Ovary (tissue), 9 donors: ENCODE measurements around the gene ADGRV1. TPM values are rescaled to one million over a fixed set of nuclear protein-coding genes. Genes with fewer than 3 reads are reported as not detected.

Source experiments
- DNase-seq, 5 donors: peaks; one replicate each; pipeline ENCODE4 v3.0.0-alpha.2; 2019 to 2020
- H3K27ac ChIP-seq, 2 donors: fragments of 200-600 bp; one replicate each; pipeline versions ENCODE4 v1.5.1 to v1.8.0; 2019 to 2022
- H3K27me3 ChIP-seq: fragments of 200-600 bp; one replicate; pipeline ENCODE4 v1.8.0; 2022
- H3K36me3 ChIP-seq: fragments of 200-600 bp; sonication (generic); one replicate; pipeline ENCODE4 v1.5.1; 2019
- H3K4me1 ChIP-seq: one replicate; pipeline ENCODE4 v1.8.1; 2013; ENCODE audit warnings: mild to moderate bottlenecking, moderate library complexity; ENCODE audit not compliant: insufficient read depth
- H3K4me3 ChIP-seq: fragments of 200-600 bp; sonication (generic); one replicate; pipeline ENCODE4 v1.5.1; 2017
- H3K9me3 ChIP-seq, 2 donors: fragments of 200-600 bp in 1 of 2; sonication (generic) in 1 of 2; one replicate each; pipeline versions ENCODE4 v1.5.1 to v1.8.1; 2013 to 2019; ENCODE audit warnings: mild to moderate bottlenecking in 1 of 2, moderate library complexity in 1 of 2
- EP300 ChIP-seq: sonication (generic); formaldehyde crosslinking; IDR thresholded peaks from one replicate; pipeline ENCODE4 v1.6.1; 2017; ENCODE audit warnings: antibody characterized with exemption
- POLR2A ChIP-seq: fragments of 450-650 bp; IDR thresholded peaks from one replicate; pipeline ENCODE4 v1.6.1; 2017; ENCODE audit warnings: antibody characterized with exemption, mild to moderate bottlenecking, moderate library complexity
- WGBS, 3 donors: extraction: QIAGEN DNeasy Blood & Tissue Kit in 1 of 3; methylation state at CpG; one replicate each; pipeline versions ENCODE4 v1.1.5 to v1.1.7; 2013 to 2017; 5-methylcytosine and 5-hydroxymethylcytosine counted together
- intact Hi-C, 4 donors: fragments of 100-400 bp; cut with DNase I; formaldehyde crosslinking; loops; one replicate each; pipeline versions ENCODE4 v1.11.0 to v1.15.1; 2022 to 2023
- polyA plus RNA-seq, 2 donors: library from polyadenylated mRNA; stranded (reverse); fragments of 200-250 nt in 1 of 2; fragments of 350-450 nt in 1 of 2; fragmentation: Illumina TruSeq in 1 of 2; extraction: RNeasy Lipid Tissue Mini Kit (QIAGEN cat#74804) in 1 of 2; gene quantifications; one replicate each; pipeline ENCODE4 v1.2.3, GENCODE V29; 2013 to 2014
- total RNA-seq, 7 donors: library from RNA; depleted of rRNA in 2 of 7; stranded (reverse); fragments of >200 nt in 2 of 7; fragmentation: NEBNext Ultra II Directional in 3 of 7; extraction: Animal tissue kit (Norgen Biotek cat#: 25700) in 3 of 7; gene quantifications; one replicate each; pipeline versions ENCODE4 v1.1.0 to v1.2.4, GENCODE V29; 2016 to 2023
- TF ChIP-seq, protein P1 (sequence below), 3 donors: fragments of 450-650 bp in 2 of 3; fragments of 200-600 bp in 1 of 3; IDR thresholded peaks; one replicate each; pipeline versions ENCODE4 v1.5.1 to v1.8.0; 2016 to 2022; ENCODE audit warnings: antibody characterized with exemption in 3 of 3, mild to moderate bottlenecking in 1 of 3
- donor health status: DM: no; HTN: no; CAD: no; lungs with moderate emphysema.
- donor health status: DM: no; HTN: no; CAD: no.
- donor health status: Bipolar disorder and iron deficiency.
- donor health status: DM: yes; HTN: yes; CAD: no.
- donor health status: DM: no; HTN: no; CAD: no.
- donor health status: DM: yes; HTN: yes; CAD: no.

ADGRV1 gene
- total and polyA plus RNA-seq, 9 donors: 0.21 to 2.7 (median 1.1) TPM

DNA sequence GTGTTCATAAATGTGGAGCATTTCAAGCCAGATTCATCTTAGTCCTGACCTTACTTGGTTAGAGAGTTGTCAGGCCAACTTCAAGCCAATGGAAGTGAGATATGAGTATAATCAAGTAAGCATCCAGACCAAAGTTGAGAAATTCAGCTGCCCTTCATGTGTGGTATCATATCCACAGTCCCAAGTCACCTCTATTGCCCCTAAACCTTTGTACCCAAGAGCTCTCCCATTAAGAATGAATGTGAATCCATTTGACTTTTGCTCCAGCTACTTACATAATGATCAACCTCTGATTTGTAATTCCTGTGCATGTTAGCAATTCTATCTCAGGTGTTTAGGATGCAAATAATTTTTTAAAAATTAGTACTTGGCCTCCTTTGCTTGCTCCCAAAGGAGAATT is 342.7 kb downstream of the ADGRV1 start:
- H3K27ac ChIP-seq: no peak overlapping the region
- no peaks in the 10 kb centered on the region for H3K27me3 ChIP-seq
- no peaks in the 10 kb centered on the region for H3K36me3 ChIP-seq
- DNase-seq: no peak
- H3K4me3 ChIP-seq: no peak overlapping the region
- TF ChIP-seq POLR2A: no peak
- no peak for TF ChIP-seq EP300
- TF ChIP-seq, protein P1, sequence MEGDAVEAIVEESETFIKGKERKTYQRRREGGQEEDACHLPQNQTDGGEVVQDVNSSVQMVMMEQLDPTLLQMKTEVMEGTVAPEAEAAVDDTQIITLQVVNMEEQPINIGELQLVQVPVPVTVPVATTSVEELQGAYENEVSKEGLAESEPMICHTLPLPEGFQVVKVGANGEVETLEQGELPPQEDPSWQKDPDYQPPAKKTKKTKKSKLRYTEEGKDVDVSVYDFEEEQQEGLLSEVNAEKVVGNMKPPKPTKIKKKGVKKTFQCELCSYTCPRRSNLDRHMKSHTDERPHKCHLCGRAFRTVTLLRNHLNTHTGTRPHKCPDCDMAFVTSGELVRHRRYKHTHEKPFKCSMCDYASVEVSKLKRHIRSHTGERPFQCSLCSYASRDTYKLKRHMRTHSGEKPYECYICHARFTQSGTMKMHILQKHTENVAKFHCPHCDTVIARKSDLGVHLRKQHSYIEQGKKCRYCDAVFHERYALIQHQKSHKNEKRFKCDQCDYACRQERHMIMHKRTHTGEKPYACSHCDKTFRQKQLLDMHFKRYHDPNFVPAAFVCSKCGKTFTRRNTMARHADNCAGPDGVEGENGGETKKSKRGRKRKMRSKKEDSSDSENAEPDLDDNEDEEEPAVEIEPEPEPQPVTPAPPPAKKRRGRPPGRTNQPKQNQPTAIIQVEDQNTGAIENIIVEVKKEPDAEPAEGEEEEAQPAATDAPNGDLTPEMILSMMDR (IDR thresholded peaks at IDR 0.05): no peak
- no peaks in the 10 kb centered on the region for H3K9me3 ChIP-seq
- intact Hi-C loops: no loop called here
- H3K4me1 ChIP-seq: no peaks in the 10 kb centered on the region

DNA sequence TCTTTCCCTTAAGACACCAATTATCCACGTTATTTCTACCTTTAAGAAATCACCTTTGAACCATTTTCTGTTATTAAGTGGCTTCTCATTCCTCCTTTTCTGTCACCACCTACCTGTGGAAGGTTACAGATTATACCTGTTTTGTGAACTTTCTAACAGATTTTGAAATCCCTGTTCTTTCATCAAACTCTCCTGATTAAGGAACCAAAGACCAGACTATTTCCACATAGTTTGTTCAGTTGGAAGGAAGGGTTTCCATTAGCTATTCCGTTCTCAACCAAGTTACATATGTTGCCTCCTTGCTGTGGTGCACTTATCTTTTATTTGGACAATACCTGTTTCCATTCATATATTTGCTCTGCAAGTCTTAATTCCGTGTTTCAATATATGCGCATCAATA is 343.6 kb downstream of the ADGRV1 start:
- TF ChIP-seq, protein P1 (IDR thresholded peaks at IDR 0.05): no peak
- TF ChIP-seq POLR2A (no peak), EP300 (no peak)
- 90 to 92% (median 91%) methylated on average over 4 of the region's 4 CpGs for WGBS, 3 donors
- no peak for DNase-seq

DNA sequence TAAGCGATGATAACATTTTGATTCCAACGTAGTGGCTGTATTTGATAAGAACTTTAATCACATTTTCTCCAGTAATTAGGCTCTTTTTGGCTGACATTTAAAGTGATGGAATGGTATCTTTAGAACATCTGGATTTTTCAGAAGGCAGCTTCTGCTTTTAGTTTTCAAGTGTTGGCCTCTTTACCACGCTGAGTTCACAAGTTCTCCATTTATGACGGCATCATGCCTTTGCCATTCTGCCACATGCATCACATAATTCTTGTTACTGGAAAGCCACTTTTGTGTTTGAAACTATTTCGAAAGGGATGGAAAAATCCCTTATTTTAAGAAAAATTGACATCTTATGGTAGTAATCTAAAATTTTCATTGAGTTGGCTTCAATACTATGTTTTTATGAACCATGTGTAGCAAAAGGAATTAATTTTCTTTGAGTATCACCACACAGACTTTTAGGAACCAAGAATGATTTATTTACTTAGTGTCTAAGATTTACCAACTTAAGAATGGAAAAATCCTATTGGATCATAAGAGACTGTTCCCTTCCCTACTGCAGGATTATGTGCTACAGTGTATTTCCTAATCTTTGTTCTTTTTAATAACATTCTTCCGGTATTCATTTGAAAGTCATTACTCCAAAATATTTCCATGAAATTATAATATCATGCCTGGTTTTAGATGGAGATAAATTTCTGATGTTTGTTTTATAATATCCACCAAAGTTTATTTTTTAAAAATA is 344.2 kb downstream of the ADGRV1 start:
- Histone ChIP-seq H3K4me3 (no peak overlapping the region), H3K36me3 (no peaks in the 10 kb centered on the region), H3K9me3 (no peaks in the 10 kb centered on the region), H3K27me3 (no peaks in the 10 kb centered on the region), H3K27ac (no peak overlapping the region), H3K4me1 (no peaks in the 10 kb centered on the region)
- WGBS, 3 donors: 69 to 78% (median 71%) methylated on average over 6 of the region's 6 CpGs
- intact Hi-C loops: no loop called here
- TF ChIP-seq POLR2A (no peak), EP300 (no peak)
- TF ChIP-seq, protein P1 (IDR thresholded peaks at IDR 0.05): no peak
- DNase-seq: no peak

More for the DNA sequence above, 343.6 kb downstream of the ADGRV1 start:
- Histone ChIP-seq H3K27me3 (no peaks in the 10 kb centered on the region), H3K36me3 (no peaks in the 10 kb centered on the region), H3K27ac (no peak overlapping the region), H3K4me1 (no peaks in the 10 kb centered on the region), H3K9me3 (no peaks in the 10 kb centered on the region), H3K4me3 (no peak overlapping the region)
- intact Hi-C loops: no loop called here

DNA sequence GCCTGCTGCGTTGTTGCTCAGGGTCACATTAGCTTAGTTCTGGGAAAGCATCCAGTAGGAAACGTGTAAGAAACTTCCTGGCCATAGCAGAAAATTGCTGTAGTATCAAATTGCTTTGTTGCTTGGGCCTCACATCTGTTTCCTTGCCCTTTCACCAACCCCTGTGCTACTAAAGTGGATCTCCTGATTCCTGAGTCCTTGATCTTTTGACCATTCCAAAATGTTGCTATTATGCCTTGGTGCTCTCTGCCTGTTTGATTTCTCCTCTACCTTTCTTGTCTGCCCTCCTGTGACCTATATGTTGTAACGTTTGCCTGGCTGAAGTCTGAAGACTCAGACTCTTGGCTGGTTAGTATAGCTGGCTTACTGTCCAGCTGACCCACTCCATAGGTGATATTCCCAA is 350.5 kb downstream of the ADGRV1 start:
- H3K4me3 ChIP-seq: no peak overlapping the region
- DNase-seq: peak in 3 of 5 donors; percentile 18 to 24 (median 22)
- no peaks in the 10 kb centered on the region for H3K4me1 ChIP-seq
- peak overlapping the region in 1 of 2 donors; percentile 54 for H3K27ac ChIP-seq
- 2 to 11% (median 10%) methylated on average over 3 of the region's 3 CpGs for WGBS, 3 donors
- H3K27me3 ChIP-seq: no peaks in the 10 kb centered on the region
- TF ChIP-seq EP300: no peak
- no peaks in the 10 kb centered on the region for H3K36me3 ChIP-seq
- intact Hi-C loops: no loop called here
- no peaks in the 10 kb centered on the region for H3K9me3 ChIP-seq

DNA sequence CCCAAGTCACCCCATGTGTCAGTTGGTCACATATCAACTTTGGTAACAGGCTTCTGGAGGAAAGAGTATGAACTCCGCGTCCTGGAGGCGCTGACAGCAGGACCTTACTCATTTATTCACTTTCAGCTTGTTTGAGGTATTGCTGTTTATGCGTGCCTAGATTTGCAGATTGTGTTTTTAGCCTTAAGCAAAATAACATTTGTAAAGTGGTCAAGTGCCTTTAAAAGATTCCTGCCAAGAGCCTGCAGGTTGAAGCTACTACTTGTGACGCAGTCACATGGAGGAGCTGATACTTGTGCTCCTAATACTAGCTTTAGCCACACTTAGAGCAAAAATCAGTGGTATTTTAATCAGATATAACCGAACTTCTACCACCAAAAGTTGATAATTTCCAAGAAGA is 351.3 kb downstream of the ADGRV1 start:
- intact Hi-C loops: no loop called here
- Histone ChIP-seq H3K4me3 (no peak overlapping the region), H3K27ac (peak overlapping the region in 1 of 2 donors; percentile 54), H3K27me3 (no peaks in the 10 kb centered on the region), H3K36me3 (no peaks in the 10 kb centered on the region), H3K9me3 (no peaks in the 10 kb centered on the region), H3K4me1 (no peaks in the 10 kb centered on the region)
- 91 to 98% (median 96%) methylated on average over 6 of the region's 6 CpGs for WGBS, 3 donors
- TF ChIP-seq, protein P1 (IDR thresholded peaks at IDR 0.05): no peak
- no peak for TF ChIP-seq POLR2A
- TF ChIP-seq EP300: no peak
- peak in 1 of 5 donors; percentile 22 for DNase-seq
